Measurements from ENCODE around the gene GRID1. TPM values are rescaled to one million over a fixed set of nuclear protein-coding genes. Genes with fewer than 3 reads are reported as not detected.

The GRID1 gene
- total and polyA plus RNA-seq, 7 experiments from 2014 or later, result not detected

- intact Hi-C loops (cut with micrococcal nuclease), result no loop called here
- Histone ChIP-seq H3K9me3 (ENCODE audit: control insufficient read depth in 2 of 3, low read length in 3 of 3) (no peaks in the 10 kb centered on the region), H3K4me1 (ENCODE audit: control insufficient read depth in 2 of 2, insufficient read depth in 2 of 2, low read length in 2 of 2) (no peaks in the 10 kb centered on the region), H3K36me3 (ENCODE audit: control insufficient read depth in 2 of 3, insufficient read depth in 3 of 3, low read length in 3 of 3) (no peaks in the 10 kb centered on the region), H3K27me3 (ENCODE audit: control insufficient read depth in 2 of 2, insufficient read depth in 2 of 2, low read length in 2 of 2) (no peaks in the 10 kb centered on the region), H3K4me3 (ENCODE audit: low read length) (no peak overlapping the region), H3K27ac (ENCODE audit: low read depth, low read length) (no peak overlapping the region)
- ChIA-PET CTCF (no interaction called here), POLR2A (no interaction called here)
- Mint-ChIP-seq H3K36me3 (no peaks in the 10 kb centered on the region), H3K9me3 (peaks cover 0 to 2% (median 0%) of the 10 kb centered on the region in 11 donors), H3K27ac (no peak overlapping the region), H3K27me3 (peaks cover 0 to 28% (median 16%) of the 10 kb centered on the region in 5 donors), H3K4me1 (no peaks in the 10 kb centered on the region), H3K4me3 (no peak overlapping the region)
- DNase-seq (no peak), ATAC-seq (no peak)
These were observed 306.7 kb downstream of the GRID1 start for GRCh38 chr10:86059892-86060291.

- Mint-ChIP-seq H3K9me3 (peaks cover 0 to 2% (median 0%) of the 10 kb centered on the region in 11 donors), H3K4me3 (no peak overlapping the region), H3K27me3 (peaks cover 0 to 22% (median 13%) of the 10 kb centered on the region in 5 donors), H3K4me1 (no peaks in the 10 kb centered on the region), H3K36me3 (no peaks in the 10 kb centered on the region), H3K27ac (no peak overlapping the region)
- H3K27me3 ChIP-seq (ENCODE audit: control insufficient read depth in 2 of 2, insufficient read depth in 2 of 2, low read length in 2 of 2), result no peaks in the 10 kb centered on the region
- H3K4me1 ChIP-seq (ENCODE audit: control insufficient read depth in 2 of 2, insufficient read depth in 2 of 2, low read length in 2 of 2), result no peaks in the 10 kb centered on the region
- no peak for ATAC-seq
- POLR2A ChIA-PET, result no interaction called here
- no peaks in the 10 kb centered on the region for H3K36me3 ChIP-seq (ENCODE audit: control insufficient read depth in 2 of 3, insufficient read depth in 3 of 3, low read length in 3 of 3)
- H3K9me3 ChIP-seq (ENCODE audit: control insufficient read depth in 2 of 3, low read length in 3 of 3), result no peaks in the 10 kb centered on the region
- no peak overlapping the region for H3K27ac ChIP-seq (ENCODE audit: low read depth, low read length)
- no peak overlapping the region for H3K4me3 ChIP-seq (ENCODE audit: low read length)
- CTCF ChIA-PET, result no interaction called here
- no peak for DNase-seq
- intact Hi-C loops (cut with micrococcal nuclease), result no loop called here
These were observed 307.6 kb downstream of the GRID1 start for GRCh38 chr10:86058964-86059363.

- no peak for ATAC-seq
- CTCF ChIA-PET, result no interaction called here
These were observed 308.9 kb downstream of the GRID1 start for GRCh38 chr10:86057708-86058107.

GRCh38 chr10:86056672-86057071 is 309.9 kb downstream of the GRID1 start:
- Histone ChIP-seq H3K27me3 (ENCODE audit: control insufficient read depth in 2 of 2, insufficient read depth in 2 of 2, low read length in 2 of 2) (no peaks in the 10 kb centered on the region), H3K9me3 (ENCODE audit: control insufficient read depth in 2 of 3, low read length in 3 of 3) (no peaks in the 10 kb centered on the region), H3K4me3 (ENCODE audit: low read length) (no peak overlapping the region), H3K36me3 (ENCODE audit: control insufficient read depth in 2 of 3, insufficient read depth in 3 of 3, low read length in 3 of 3) (no peaks in the 10 kb centered on the region), H3K27ac (ENCODE audit: low read depth, low read length) (no peak overlapping the region), H3K4me1 (ENCODE audit: control insufficient read depth in 2 of 2, insufficient read depth in 2 of 2, low read length in 2 of 2) (no peaks in the 10 kb centered on the region)
- Mint-ChIP-seq H3K27me3 (peaks cover 4 to 26% (median 16%) of the 10 kb centered on the region in 5 donors), H3K9me3 (peaks cover 0 to 2% (median 0%) of the 10 kb centered on the region in 11 donors), H3K27ac (no peak overlapping the region), H3K4me1 (no peaks in the 10 kb centered on the region), H3K4me3 (no peak overlapping the region), H3K36me3 (no peaks in the 10 kb centered on the region)
- ATAC-seq (no peak), DNase-seq (no peak)
- intact Hi-C loops (cut with micrococcal nuclease), result no loop called here
- ChIA-PET CTCF (no interaction called here), POLR2A (no interaction called here)

More at GRCh38 chr10:86057708-86058107, 308.9 kb downstream of the GRID1 start:
- Mint-ChIP-seq H3K36me3 (no peaks in the 10 kb centered on the region), H3K27ac (no peak overlapping the region), H3K27me3 (peaks cover 4 to 22% (median 13%) of the 10 kb centered on the region in 5 donors), H3K4me3 (no peak overlapping the region), H3K4me1 (no peaks in the 10 kb centered on the region), H3K9me3 (peaks cover 0 to 2% (median 0%) of the 10 kb centered on the region in 11 donors)
- POLR2A ChIA-PET, result no interaction called here
- H3K27me3 ChIP-seq (ENCODE audit: control insufficient read depth in 2 of 2, insufficient read depth in 2 of 2, low read length in 2 of 2), result no peaks in the 10 kb centered on the region
- no peaks in the 10 kb centered on the region for H3K36me3 ChIP-seq (ENCODE audit: control insufficient read depth in 2 of 3, insufficient read depth in 3 of 3, low read length in 3 of 3)
- intact Hi-C loops (cut with micrococcal nuclease), result no loop called here
- H3K4me1 ChIP-seq (ENCODE audit: control insufficient read depth in 2 of 2, insufficient read depth in 2 of 2, low read length in 2 of 2), result no peaks in the 10 kb centered on the region
- no peak for DNase-seq
- no peaks in the 10 kb centered on the region for H3K9me3 ChIP-seq (ENCODE audit: control insufficient read depth in 2 of 3, low read length in 3 of 3)
- no peak overlapping the region for H3K4me3 ChIP-seq (ENCODE audit: low read length)
- no peak overlapping the region for H3K27ac ChIP-seq (ENCODE audit: low read depth, low read length)

- no peak overlapping the region for H3K27ac Mint-ChIP-seq
- peaks cover 0 to 2% (median 0%) of the 10 kb centered on the region in 11 donors for H3K9me3 Mint-ChIP-seq
- DNase-seq (no peak), ATAC-seq (no peak)
- no peak overlapping the region for H3K4me3 Mint-ChIP-seq
- Histone ChIP-seq H3K36me3 (ENCODE audit: control insufficient read depth in 2 of 3, insufficient read depth in 3 of 3, low read length in 3 of 3) (no peaks in the 10 kb centered on the region), H3K4me3 (ENCODE audit: low read length) (no peak overlapping the region), H3K27me3 (ENCODE audit: control insufficient read depth in 2 of 2, insufficient read depth in 2 of 2, low read length in 2 of 2) (no peaks in the 10 kb centered on the region), H3K27ac (ENCODE audit: low read depth, low read length) (no peak overlapping the region), H3K9me3 (ENCODE audit: control insufficient read depth in 2 of 3, low read length in 3 of 3) (no peaks in the 10 kb centered on the region), H3K4me1 (ENCODE audit: control insufficient read depth in 2 of 2, insufficient read depth in 2 of 2, low read length in 2 of 2) (no peaks in the 10 kb centered on the region)
- intact Hi-C loops (cut with micrococcal nuclease), result no loop called here
- ChIA-PET POLR2A (no interaction called here), CTCF (interaction anchor here (0.6 kb wide), 1 partner anchor 16 kb away, joined by 7 read pairs; no protein-coding TSS in a partner anchor)
- H3K27me3 Mint-ChIP-seq, result peaks cover 4 to 22% (median 14%) of the 10 kb centered on the region in 5 donors
- no peaks in the 10 kb centered on the region for H3K36me3 Mint-ChIP-seq
- H3K4me1 Mint-ChIP-seq, result no peaks in the 10 kb centered on the region
These were observed 310.7 kb downstream of the GRID1 start for GRCh38 chr10:86055928-86056327.

- Mint-ChIP-seq H3K4me3 (no peak overlapping the region), H3K36me3 (no peaks in the 10 kb centered on the region), H3K9me3 (peaks cover 0 to 2% (median 0%) of the 10 kb centered on the region in 11 donors), H3K4me1 (no peaks in the 10 kb centered on the region), H3K27me3 (peaks cover 5 to 21% (median 17%) of the 10 kb centered on the region in 5 donors), H3K27ac (no peak overlapping the region)
- no peaks in the 10 kb centered on the region for H3K4me1 ChIP-seq (ENCODE audit: control insufficient read depth in 2 of 2, insufficient read depth in 2 of 2, low read length in 2 of 2)
- H3K9me3 ChIP-seq (ENCODE audit: control insufficient read depth in 2 of 3, low read length in 3 of 3), result no peaks in the 10 kb centered on the region
- CTCF ChIA-PET, result no interaction called here
- ATAC-seq (no peak), DNase-seq (no peak)
- no peak overlapping the region for H3K4me3 ChIP-seq (ENCODE audit: low read length)
- POLR2A ChIA-PET, result no interaction called here
- intact Hi-C loops (cut with micrococcal nuclease), result no loop called here
- no peak overlapping the region for H3K27ac ChIP-seq (ENCODE audit: low read depth, low read length)
- H3K27me3 ChIP-seq (ENCODE audit: control insufficient read depth in 2 of 2, insufficient read depth in 2 of 2, low read length in 2 of 2), result no peaks in the 10 kb centered on the region
- H3K36me3 ChIP-seq (ENCODE audit: control insufficient read depth in 2 of 3, insufficient read depth in 3 of 3, low read length in 3 of 3), result no peaks in the 10 kb centered on the region
These were observed 312.9 kb downstream of the GRID1 start for GRCh38 chr10:86053675-86054074.

- H3K4me3 Mint-ChIP-seq, result no peak overlapping the region
- Histone ChIP-seq H3K27me3 (ENCODE audit: control insufficient read depth in 2 of 2, insufficient read depth in 2 of 2, low read length in 2 of 2) (no peaks in the 10 kb centered on the region), H3K4me1 (ENCODE audit: control insufficient read depth in 2 of 2, insufficient read depth in 2 of 2, low read length in 2 of 2) (peaks cover 0 to 11% of the 10 kb centered on the region in 2 donors), H3K4me3 (ENCODE audit: low read length) (no peak overlapping the region), H3K9me3 (ENCODE audit: control insufficient read depth in 2 of 3, low read length in 3 of 3) (no peaks in the 10 kb centered on the region), H3K27ac (ENCODE audit: low read depth, low read length) (no peak overlapping the region), H3K36me3 (ENCODE audit: control insufficient read depth in 2 of 3, insufficient read depth in 3 of 3, low read length in 3 of 3) (no peaks in the 10 kb centered on the region)
- DNase-seq, result no peak
- H3K27me3 Mint-ChIP-seq, result peaks cover 0 to 17% (median 9%) of the 10 kb centered on the region in 5 donors
- H3K9me3 Mint-ChIP-seq, result no peaks in the 10 kb centered on the region
- H3K36me3 Mint-ChIP-seq, result no peaks in the 10 kb centered on the region
- ATAC-seq, result no peak
- H3K4me1 Mint-ChIP-seq, result peaks cover 4 to 18% (median 11%) of the 10 kb centered on the region in 7 donors
- CTCF ChIA-PET, result no interaction called here
- H3K27ac Mint-ChIP-seq, result no peak overlapping the region
- intact Hi-C loops (cut with micrococcal nuclease), result no loop called here
- POLR2A ChIA-PET, result no interaction called here
These were observed 315.0 kb downstream of the GRID1 start for GRCh38 chr10:86051586-86051985.
